H9 (cell line): ENCODE results near the gene SIPA1. TPM values are rescaled to one million over a fixed set of nuclear protein-coding genes. Genes with fewer than 3 reads are reported as not detected.

Experiments used
- DNase-seq: peaks from one replicate; pipeline ENCODE4 v3.0.0-alpha.2; 2017
- H2AFZ ChIP-seq: one replicate; pipeline ENCODE4 v1.6.1; 2013; ENCODE audit warnings: mild to moderate bottlenecking, low read length, control low read depth, moderate library complexity
- H2AK5ac ChIP-seq: 2 replicates; pipeline ENCODE4 v1.6.1; 2013; ENCODE audit warnings: low read length, control low read depth, mixed read lengths; ENCODE audit not compliant: insufficient read length
- H2BK120ac ChIP-seq: one replicate; pipeline ENCODE4 v1.6.1; 2013; ENCODE audit warnings: low read depth, mild to moderate bottlenecking, low read length, control low read depth, inconsistent platforms; ENCODE audit not compliant: poor library complexity, severe bottlenecking
- H2BK12ac ChIP-seq: 2 replicates; pipeline ENCODE4 v1.6.1; 2013; ENCODE audit warnings: low read length, control low read depth, mixed read lengths, low read depth; ENCODE audit not compliant: insufficient read length
- H2BK15ac ChIP-seq: 2 replicates; pipeline ENCODE4 v1.6.1; 2013; ENCODE audit warnings: low read depth, low read length, control low read depth
- H2BK20ac ChIP-seq: one replicate; pipeline ENCODE4 v1.6.1; 2013; ENCODE audit warnings: low read depth, mild to moderate bottlenecking, low read length, control low read depth, inconsistent platforms; ENCODE audit not compliant: poor library complexity, severe bottlenecking
- H2BK5ac ChIP-seq: 2 replicates; pipeline ENCODE4 v1.6.1; 2013; ENCODE audit warnings: low read length, control low read depth, mixed read lengths; ENCODE audit not compliant: insufficient read length
- H3K14ac ChIP-seq: 2 replicates; pipeline ENCODE4 v1.6.1; 2013; ENCODE audit warnings: low read length, control low read depth; ENCODE audit not compliant: insufficient read depth
- H3K18ac ChIP-seq: 2 replicates; pipeline ENCODE4 v1.6.1; 2013; ENCODE audit warnings: low read depth, mild to moderate bottlenecking, mixed read lengths, low read length, control low read depth; ENCODE audit not compliant: insufficient read length
- H3K23ac ChIP-seq: 2 replicates; pipeline ENCODE4 v1.6.1; 2013; ENCODE audit warnings: low read length, control low read depth, mixed read lengths, low read depth; ENCODE audit not compliant: insufficient read length
- H3K23me2 ChIP-seq: 2 replicates; pipeline ENCODE4 v1.6.1; 2013; ENCODE audit warnings: low read depth, mild to moderate bottlenecking, mixed read lengths, low read length, control low read depth; ENCODE audit not compliant: insufficient read length, poor library complexity, severe bottlenecking
- H3K27ac ChIP-seq: 2 replicates; pipeline ENCODE4 v1.5.1; 2013; ENCODE audit warnings: low read length, control low read depth, mixed read lengths, low read depth; ENCODE audit not compliant: insufficient read length
- H3K27me3 ChIP-seq: 2 replicates; pipeline ENCODE4 v1.6.1; 2013; ENCODE audit warnings: low read length, control low read depth, inconsistent platforms; ENCODE audit not compliant: insufficient read depth
- H3K4ac ChIP-seq: 2 replicates; pipeline ENCODE4 v1.6.1; 2013; ENCODE audit warnings: low read depth, mild to moderate bottlenecking, control low read depth, inconsistent platforms, low read length, moderate library complexity
- H3K4me1 ChIP-seq: 2 replicates; pipeline ENCODE4 v1.6.1; 2013; ENCODE audit warnings: low read length, control low read depth, inconsistent platforms; ENCODE audit not compliant: insufficient read depth
- H3K4me2 ChIP-seq: 2 replicates; pipeline ENCODE4 v1.6.1; 2013; ENCODE audit warnings: low read length, control low read depth, mixed read lengths; ENCODE audit not compliant: insufficient read length, insufficient read depth
- H3K56ac ChIP-seq: 2 replicates; pipeline ENCODE4 v1.6.1; 2013; ENCODE audit warnings: low read depth, mild to moderate bottlenecking, mixed read lengths, low read length, control low read depth; ENCODE audit not compliant: insufficient read length
- H3K79me1 ChIP-seq: 2 replicates; pipeline ENCODE4 v1.6.1; 2013; ENCODE audit warnings: low read depth, mild to moderate bottlenecking, moderate library complexity, low read length, control low read depth, inconsistent platforms; ENCODE audit not compliant: insufficient read depth, poor library complexity, severe bottlenecking
- H3K79me2 ChIP-seq: 2 replicates; pipeline ENCODE4 v1.6.1; 2013; ENCODE audit warnings: low read length, control low read depth, inconsistent platforms; ENCODE audit not compliant: insufficient read depth
- H3K9ac ChIP-seq: 2 replicates; pipeline ENCODE4 v1.6.1; 2013; ENCODE audit warnings: low read length, control low read depth, mixed read lengths; ENCODE audit not compliant: insufficient read length; ENCODE audit errors: extremely low read depth
- H3K9me3 ChIP-seq: one replicate; pipeline ENCODE4 v1.6.1; 2013; ENCODE audit warnings: low read depth, low read length, inconsistent platforms; ENCODE audit not compliant: control insufficient read depth
- H3T11ph ChIP-seq: one replicate; pipeline ENCODE4 v1.6.1; 2013; ENCODE audit warnings: mild to moderate bottlenecking, low read length, control low read depth, inconsistent platforms
- H4K20me1 ChIP-seq: one replicate; pipeline ENCODE4 v1.6.1; 2013; ENCODE audit not compliant: control insufficient read depth, insufficient read length, insufficient read depth
- H4K5ac ChIP-seq: 2 replicates; pipeline ENCODE4 v1.6.1; 2013; ENCODE audit warnings: low read depth, mild to moderate bottlenecking, mixed read lengths, low read length, control low read depth; ENCODE audit not compliant: insufficient read length
- H4K8ac ChIP-seq: replicated peaks from 2 replicates; pipeline ENCODE4 v1.6.1; 2013; ENCODE audit warnings: low read length, control low read depth, mixed read lengths, low read depth; ENCODE audit not compliant: insufficient read length
- H4K91ac ChIP-seq: 2 replicates; pipeline ENCODE4 v1.6.1; 2013; ENCODE audit warnings: low read depth, mild to moderate bottlenecking, moderate library complexity, mixed read lengths, low read length, control low read depth; ENCODE audit not compliant: insufficient read length
- H3K27ac Mint-ChIP-seq, 3 experiments: 2 replicates in 2 of 3; 3 replicates in 1 of 3; pipeline ENCODE4 v1.8.0; 2020 to 2021; ENCODE audit warnings: mixed read lengths in 3 of 3, mild to moderate bottlenecking in 1 of 3, moderate library complexity in 1 of 3
- H3K27me3 Mint-ChIP-seq: 2 replicates; pipeline ENCODE4 v1.8.0; 2021; ENCODE audit warnings: low read depth, mild to moderate bottlenecking, moderate library complexity, mixed read lengths
- H3K36me3 Mint-ChIP-seq, 3 experiments: 2 replicates in 2 of 3; 3 replicates in 1 of 3; pipeline ENCODE4 v1.8.0; 2020 to 2021; ENCODE audit warnings: low read depth in 3 of 3, mixed read lengths in 3 of 3; ENCODE audit not compliant: insufficient read depth in 1 of 3
- H3K4me1 Mint-ChIP-seq, 2 experiments: 2 replicates each; pipeline ENCODE4 v1.8.0; 2020; ENCODE audit warnings: mixed read lengths in 2 of 2
- H3K4me3 Mint-ChIP-seq, 2 experiments: 2 replicates in 1 of 2; 3 replicates in 1 of 2; pipeline ENCODE4 v1.8.0; 2020 to 2021; ENCODE audit warnings: mild to moderate bottlenecking in 2 of 2, mixed read lengths in 2 of 2, moderate library complexity in 1 of 2
- H3K9me3 Mint-ChIP-seq, 2 experiments: 2 replicates in 1 of 2; 3 replicates in 1 of 2; pipeline ENCODE4 v1.8.0; 2020; ENCODE audit warnings: mild to moderate bottlenecking in 2 of 2, mixed read lengths in 2 of 2, moderate library complexity in 1 of 2
- CTCF ChIP-seq: fragments of 200-600 bp; sonication (generic); conservative IDR thresholded peaks from 3 replicates; pipeline ENCODE4 v1.8.0; 2021; ENCODE audit warnings: antibody characterized with exemption, mild to moderate bottlenecking
- WGBS: extraction: QIAGEN DNeasy Blood & Tissue Kit; methylation state at CpG from one replicate; pipeline ENCODE4 v1.1.7; 2013; ENCODE audit warnings: missing lambda C conversion rate, low lambda C conversion rate, mixed read lengths; ENCODE audit not compliant: insufficient read length; ENCODE audit errors: extremely low coverage; 5-methylcytosine and 5-hydroxymethylcytosine counted together
- total RNA-seq: library from RNA; stranded (reverse); gene quantifications from 2 replicates; pipeline ENCODE4 v1.2.1, GENCODE V29; 2021

Gene SIPA1
- total RNA-seq, 1 experiment from 2014 or later: 32.0 TPM

GRCh38 chr11:65646288-65646957 lies 8.5 kb downstream of the SIPA1 start:
- Histone ChIP-seq H2BK5ac (no peak overlapping the region), H4K91ac (no peak overlapping the region), H3K9ac (no peak overlapping the region), H3K79me2 (no peaks in the 10 kb centered on the region), H2BK20ac (no peak overlapping the region), H3K27me3 (no peaks in the 10 kb centered on the region), H2AFZ (no peak overlapping the region), H3K27ac (no peak overlapping the region), H4K8ac (no peak overlapping the region), H2BK120ac (no peak overlapping the region), H3K4me2 (peak overlapping the region; percentile 34), H3K4me1 (peaks cover 5% of the 10 kb centered on the region; the same call in 1 of the 2 replicates), H3K23me2 (peaks cover 11% of the 10 kb centered on the region), H4K5ac (no peak overlapping the region), H3K9me3 (no peaks in the 10 kb centered on the region), H3K18ac (no peak overlapping the region), H3K79me1 (no peaks in the 10 kb centered on the region), H3K56ac (no peak overlapping the region), H2BK15ac (no peak overlapping the region), H4K20me1 (peaks cover 5% of the 10 kb centered on the region), H3T11ph (no peak overlapping the region), H3K23ac (no peak overlapping the region), H3K4ac (no peak overlapping the region), H3K14ac (no peak overlapping the region), H2BK12ac (no peak overlapping the region), H2AK5ac (no peak overlapping the region)
- peaks cover 17 to 28% of the 10 kb centered on the region in 2 experiments for H3K4me1 Mint-ChIP-seq
- peaks cover 5 to 12% (median 9%) of the 10 kb centered on the region in 3 experiments; a peak in 6 of 7 replicates for H3K36me3 Mint-ChIP-seq
- no peak for TF ChIP-seq CTCF
- H3K27me3 Mint-ChIP-seq: peaks cover 2% of the 10 kb centered on the region
- no peaks in the 10 kb centered on the region; a peak in 1 of 5 replicates for H3K9me3 Mint-ChIP-seq
- DNase-seq: no peak
- H3K27ac Mint-ChIP-seq: no peak overlapping the region
- WGBS: no CpG with 5 or more reads among the region's 68 CpGs
- H3K4me3 Mint-ChIP-seq: peak overlapping the region; percentile 59 to 72; a peak in 4 of 5 replicates
